GM21529 (cell line): Measurements from ENCODE around the gene MINK1.
"Not testable (repeated sequence)": the region's sequence is repeated elsewhere in the genome, so short reads cannot be mapped to it uniquely, and the experiment has no call there.

ENCODE experiments used
- ATAC-seq: cut with Tn5 transposase; IDR thresholded peaks from one replicate; pipeline ENCODE4 v1.9.1; 2021; ENCODE audit not compliant: unreplicated experiment

MINK1 gene

GRCh38 chr17:4897785-4898184, 64.6 kb downstream of the MINK1 start:
- no peak for ATAC-seq

GRCh38 chr17:4898351-4898750, 65.2 kb downstream of the MINK1 start:
- ATAC-seq = no peak

- no peak for ATAC-seq
These were observed 65.8 kb downstream of the MINK1 start for GRCh38 chr17:4898927-4899326.

GRCh38 chr17:4899341-4900230, 66.4 kb downstream of the MINK1 start, which contains the start of gene C17orf107:
Gene C17orf107 (plus strand): TSS chr17:4899536. CDS start chr17:4899763, 227 bp downstream.
- ATAC-seq = no peak

GRCh38 chr17:4900231-4901107, 67.3 kb downstream of the MINK1 start:
- ATAC-seq = no peak

- ATAC-seq = no peak
These were observed 68.0 kb downstream of the MINK1 start for GRCh38 chr17:4901108-4901647.

GRCh38 chr17:4901648-4902344, 68.7 kb downstream of the MINK1 start:
- ATAC-seq = no peak

- ATAC-seq = no peak
These were observed 69.4 kb downstream of the MINK1 start for GRCh38 chr17:4902540-4902939.

- peak; percentile 42 for ATAC-seq
These were observed 70.1 kb downstream of the MINK1 start, which contains the start of gene CHRNE for GRCh38 chr17:4903051-4903818. Gene CHRNE (minus strand): TSS chr17:4903098. CDS start chr17:4903063, 35 bp downstream.

- ATAC-seq = not testable (repeated sequence)
These were observed 73.5 kb downstream of the MINK1 start for GRCh38 chr17:4906642-4907041.

- no peak for ATAC-seq
These were observed 75.2 kb downstream of the MINK1 start for GRCh38 chr17:4908301-4908700.

- ATAC-seq = peak; percentile 51
These were observed 75.8 kb downstream of the MINK1 start for GRCh38 chr17:4908711-4909496.

- ATAC-seq = no peak
These were observed 80.9 kb downstream of the MINK1 start for GRCh38 chr17:4913994-4914393.

- ATAC-seq = not testable (repeated sequence)
These were observed 81.4 kb downstream of the MINK1 start for GRCh38 chr17:4914551-4914950.

- ATAC-seq = no peak
These were observed 86.4 kb downstream of the MINK1 start for GRCh38 chr17:4919511-4920047.

GRCh38 chr17:4920351-4921048, 87.4 kb downstream of the MINK1 start:
- ATAC-seq = no peak

- no peak for ATAC-seq
These were observed 88.2 kb downstream of the MINK1 start for GRCh38 chr17:4921320-4921719.
